Liver (tissue), 9 donors: ENCODE data around the gene BAZ2B. TPM values are rescaled to one million over a fixed set of nuclear protein-coding genes. Genes with fewer than 3 reads are reported as not detected.

Source experiments
- DNase-seq: peaks from one replicate; pipeline ENCODE4 v3.0.0-alpha.2; 2017; ENCODE audit warnings: low spot score
- H3K27ac ChIP-seq, 2 donors: one replicate each; pipeline ENCODE4 v1.7.0; 2013; ENCODE audit warnings: inconsistent platforms in 2 of 2, low read length in 2 of 2, control low read depth in 1 of 2, low read depth in 1 of 2, mild to moderate bottlenecking in 1 of 2
- H3K27me3 ChIP-seq, 4 donors: one replicate each; pipeline versions ENCODE4 v1.6.1 to v1.7.0; 2013; ENCODE audit warnings: low read length in 3 of 4, inconsistent platforms in 1 of 4, mild to moderate bottlenecking in 1 of 4, moderate library complexity in 1 of 4; ENCODE audit not compliant: control insufficient read depth in 4 of 4, insufficient read depth in 4 of 4
- H3K36me3 ChIP-seq, 4 donors: one replicate each; pipeline versions ENCODE4 v1.6.1 to v1.7.0; 2013; ENCODE audit warnings: low read length in 3 of 4, mild to moderate bottlenecking in 3 of 4, low read depth in 1 of 4, moderate library complexity in 1 of 4; ENCODE audit not compliant: control insufficient read depth in 4 of 4, insufficient read depth in 3 of 4
- H3K4me1 ChIP-seq, 4 donors: one replicate each; pipeline versions ENCODE4 v1.6.1 to v1.7.0; 2013; ENCODE audit warnings: low read length in 3 of 4, mild to moderate bottlenecking in 3 of 4, moderate library complexity in 1 of 4; ENCODE audit not compliant: control insufficient read depth in 4 of 4, insufficient read depth in 4 of 4
- H3K4me3 ChIP-seq, 3 donors: one replicate each; pipeline versions ENCODE4 v1.6.1 to v1.7.0; 2013; ENCODE audit warnings: low read length in 3 of 3, control low read depth in 1 of 3, low read depth in 1 of 3, mild to moderate bottlenecking in 1 of 3
- H3K9ac ChIP-seq, 2 donors: one replicate each; pipeline ENCODE4 v1.7.0; 2013; ENCODE audit warnings: low read length in 2 of 2, mild to moderate bottlenecking in 2 of 2, moderate library complexity in 2 of 2, control low read depth in 1 of 2, low read depth in 1 of 2
- H3K9me3 ChIP-seq, 4 donors: one replicate each; pipeline versions ENCODE4 v1.6.1 to v1.7.0; 2013; ENCODE audit warnings: low read length in 3 of 4; ENCODE audit not compliant: control insufficient read depth in 4 of 4
- ATF3 ChIP-seq: IDR thresholded peaks from 2 replicates; pipeline ENCODE4 v1.6.1; 2016; ENCODE audit warnings: antibody characterized with exemption
- CTCF ChIP-seq: fragments of 150-350 bp; IDR thresholded peaks from 2 replicates; pipeline ENCODE4 v1.5.1; 2017; ENCODE audit warnings: improper control_type of control experiment, low read depth, low read length; ENCODE audit not compliant: missing input control
- EGR1 ChIP-seq, 2 donors: IDR thresholded peaks; 2 replicates each; pipeline ENCODE4 v1.6.1; 2016 to 2018; ENCODE audit warnings: antibody characterized with exemption in 2 of 2, low read depth in 2 of 2
- FOXA1 ChIP-seq: IDR thresholded peaks from 2 replicates; pipeline ENCODE4 v1.6.1; 2016; ENCODE audit warnings: antibody characterized with exemption
- FOXA2 ChIP-seq: IDR thresholded peaks from 2 replicates; pipeline ENCODE4 v1.6.1; 2016; ENCODE audit warnings: antibody characterized with exemption
- GABPA ChIP-seq, 2 donors: IDR thresholded peaks in 1 of 2; conservative IDR thresholded peaks in 1 of 2; 2 replicates each; pipeline ENCODE4 v1.6.1; 2016; ENCODE audit warnings: antibody characterized with exemption in 2 of 2, mild to moderate bottlenecking in 1 of 2, moderate library complexity in 1 of 2
- HNF4A ChIP-seq, 2 donors: conservative IDR thresholded peaks; 2 replicates each; pipeline ENCODE4 v1.6.1; 2016; ENCODE audit warnings: antibody characterized with exemption in 2 of 2, mild to moderate bottlenecking in 2 of 2
- HNF4G ChIP-seq: IDR thresholded peaks from 2 replicates; pipeline ENCODE4 v1.6.1; 2016; ENCODE audit warnings: antibody characterized with exemption
- JUND ChIP-seq, 2 donors: IDR thresholded peaks; 2 replicates each; pipeline ENCODE4 v1.6.1; 2016; ENCODE audit warnings: antibody characterized with exemption in 2 of 2
- MAX ChIP-seq: IDR thresholded peaks from 2 replicates; pipeline ENCODE4 v1.6.1; 2016; ENCODE audit warnings: antibody characterized with exemption
- NR2F2 ChIP-seq: IDR thresholded peaks from 2 replicates; pipeline ENCODE4 v1.6.1; 2016; ENCODE audit warnings: antibody characterized with exemption
- RAD21 ChIP-seq, 2 donors: IDR thresholded peaks; 2 replicates each; pipeline ENCODE4 v1.6.1; 2016; ENCODE audit warnings: antibody characterized with exemption in 2 of 2, mild to moderate bottlenecking in 2 of 2
- REST ChIP-seq: IDR thresholded peaks from 2 replicates; pipeline ENCODE4 v1.6.1; 2016; ENCODE audit warnings: antibody characterized with exemption, mild to moderate bottlenecking
- RXRA ChIP-seq, 2 donors: IDR thresholded peaks; 2 replicates each; pipeline ENCODE4 v1.6.1; 2017 to 2018; ENCODE audit warnings: antibody characterized with exemption in 2 of 2, mild to moderate bottlenecking in 1 of 2
- SP1 ChIP-seq: IDR thresholded peaks from 2 replicates; pipeline ENCODE4 v1.6.1; 2018; ENCODE audit warnings: antibody characterized with exemption, mild to moderate bottlenecking
- TAF1 ChIP-seq: conservative IDR thresholded peaks from 2 replicates; pipeline ENCODE4 v1.6.1; 2016; ENCODE audit warnings: antibody characterized with exemption, mild to moderate bottlenecking
- YY1 ChIP-seq: IDR thresholded peaks from 2 replicates; pipeline ENCODE4 v1.6.1; 2016; ENCODE audit warnings: antibody characterized with exemption, mild to moderate bottlenecking
- ZBTB33 ChIP-seq: IDR thresholded peaks from 2 replicates; pipeline ENCODE4 v1.6.1; 2016; ENCODE audit warnings: antibody characterized with exemption
- WGBS: extraction: QIAGEN DNeasy Blood & Tissue Kit; methylation state at CpG from one replicate; pipeline ENCODE4 v1.1.7; 2013; 5-methylcytosine and 5-hydroxymethylcytosine counted together
- polyA plus RNA-seq, 2 donors: library from polyadenylated mRNA; stranded (reverse) in 1 of 2; unstranded in 1 of 2; fragments of 200-250 nt in 1 of 2; fragments of >200 nt in 1 of 2; fragmentation: Nextera tagmentation in 1 of 2; extraction: Ambion mirVana in 1 of 2; gene quantifications; one replicate each; pipeline versions ENCODE4 v1.2.1 to v1.2.3, GENCODE V29; 2013 to 2015
- total RNA-seq, 2 donors: library from RNA; depleted of rRNA; stranded (reverse); fragments of >200 nt; gene quantifications; one replicate each; pipeline ENCODE4 v1.2.3, GENCODE V29; 2014
- donor health status: healthy.
- donor health status: healthy.
- donor health status: healthy.
- donor health status: healthy.
- donor health status: healthy.

Gene BAZ2B
- total and polyA plus RNA-seq, 4 donors = 6.7 to 61.0 (median 24.9) TPM

- no peak for TF ChIP-seq GABPA (IDR thresholded peaks at IDR 0.05 in 1 of 2, conservative IDR thresholded peaks at IDR 0.05 in 1 of 2)
- TF ChIP-seq FOXA2 = no peak
- no peak for TF ChIP-seq TAF1
- TF ChIP-seq ZBTB33 = no peak
- peak; percentile 22 for TF ChIP-seq SP1
- no peak for TF ChIP-seq EGR1 (IDR thresholded peaks at IDR 0.05; ENCODE audit: low read depth in 2 of 2)
- no peak for TF ChIP-seq HNF4G
- no peak for TF ChIP-seq JUND (IDR thresholded peaks at IDR 0.05)
- TF ChIP-seq YY1 = no peak
- no peak for TF ChIP-seq ATF3
- TF ChIP-seq NR2F2 = peak; percentile 31
- TF ChIP-seq REST = no peak
- no peak for TF ChIP-seq CTCF
- TF ChIP-seq HNF4A (conservative IDR thresholded peaks at IDR 0.05) = peak in 1 of 2 donors; percentile 5
- peak; percentile 69 for TF ChIP-seq MAX
- peak; percentile 28 to 57 for TF ChIP-seq RXRA (IDR thresholded peaks at IDR 0.05)
- TF ChIP-seq FOXA1 = no peak
- TF ChIP-seq RAD21 (IDR thresholded peaks at IDR 0.05) = peak in 1 of 2 donors; percentile 35
- Histone ChIP-seq H3K27ac (peak overlapping the region in 1 of 2 donors; percentile 0), H3K36me3 (no peaks in the 10 kb centered on the region), H3K9ac (peak overlapping the region in 1 of 2 donors; percentile 29), H3K9me3 (no peaks in the 10 kb centered on the region), H3K4me1 (peaks cover 2 to 16% (median 11%) of the 10 kb centered on the region in 4 donors), H3K27me3 (no peaks in the 10 kb centered on the region), H3K4me3 (no peak overlapping the region)
- WGBS = 5% methylated on average over 3 of the region's 3 CpGs
- DNase-seq = no peak
Measured at GRCh38 chr2:159605441-159606178, 10.7 kb downstream of the BAZ2B start.
